SH-SY5Y (cell line): Measurements from ENCODE around the gene SLC16A6.

Experiments
- GATA2 ChIP-seq: IDR thresholded peaks from 2 replicates; pipeline ENCODE4 v1.6.1; 2011; ENCODE audit warnings: mild to moderate bottlenecking, low read depth, low read length
- GATA3 ChIP-seq: IDR thresholded peaks from 2 replicates; pipeline ENCODE4 v1.6.1; 2011; ENCODE audit warnings: low read depth, mild to moderate bottlenecking, low read length, moderate library complexity

GRCh38 chr17:68238164-68238870, 52.6 kb downstream of the SLC16A6 start:
- TF ChIP-seq GATA3 (no peak), GATA2 (peak; percentile 45; the same call in 1 of the 2 replicates)
